Activated CD8-positive, alpha-beta memory T cell treated with anti-CD3 and anti-CD28 coated beads, Interleukin-2, amount 50 U/mL, for 24 hours (primary cell): ENCODE data around the gene IL17RE.
"Not testable (repeated sequence)": the region's sequence is repeated elsewhere in the genome, so short reads cannot be mapped to it uniquely, and the experiment has no call there.

ENCODE experiments used
- DNase-seq: peaks from one replicate; pipeline ENCODE4 v3.0.0-alpha.2; 2020; ENCODE audit errors: extremely low read depth

The IL17RE gene

GRCh38 chr3:9879830-9880549 is 22.7 kb upstream of the IL17RE start, which contains the start of gene CIDEC:
Gene CIDEC, minus strand, starts transcription at chr3:9880253. Its CDS starts 1,767 bp downstream, at chr3:9878486.
- no peak for DNase-seq

- DNase-seq = no peak
Measured at GRCh38 chr3:9881441-9881840, 21.2 kb upstream of the IL17RE start.

- DNase-seq = no peak
Measured at GRCh38 chr3:9883706-9884554, 18.7 kb upstream of the IL17RE start.

GRCh38 chr3:9884555-9885165 is 18.0 kb upstream of the IL17RE start:
- no peak for DNase-seq

GRCh38 chr3:9886328-9886727 is 16.3 kb upstream of the IL17RE start:
- DNase-seq = no peak

GRCh38 chr3:9887480-9887879 is 15.2 kb upstream of the IL17RE start:
- DNase-seq = no peak

GRCh38 chr3:9888540-9888939 is 14.1 kb upstream of the IL17RE start:
- DNase-seq = no peak

- no peak for DNase-seq
Measured at GRCh38 chr3:9889405-9889804, 13.2 kb upstream of the IL17RE start.

- DNase-seq = peak; percentile 79
Measured at GRCh38 chr3:9890249-9891071, 12.2 kb upstream of the IL17RE start, which contains the start of gene JAGN1. Gene JAGN1, plus strand, starts transcription at chr3:9890610. Its CDS starts 113 bp downstream, at chr3:9890723.

GRCh38 chr3:9891072-9891622 is 11.5 kb upstream of the IL17RE start:
- no peak for DNase-seq

GRCh38 chr3:9893739-9894138 is 8.9 kb upstream of the IL17RE start:
- DNase-seq = no peak

- DNase-seq = not testable (repeated sequence)
Measured at GRCh38 chr3:9895715-9896114, 6.9 kb upstream of the IL17RE start.

- not testable (repeated sequence) for DNase-seq
Measured at GRCh38 chr3:9896755-9897407, 5.8 kb upstream of the IL17RE start.

- no peak for DNase-seq
Measured at GRCh38 chr3:9897408-9898372, 5.0 kb upstream of the IL17RE start.

- no peak for DNase-seq
Measured at GRCh38 chr3:9898467-9899241, 4.0 kb upstream of the IL17RE start.

GRCh38 chr3:9899289-9899791 is 3.3 kb upstream of the IL17RE start:
- no peak for DNase-seq

- not testable (repeated sequence) for DNase-seq
Measured at GRCh38 chr3:9900965-9901415, 1.7 kb upstream of the IL17RE start.

GRCh38 chr3:9901967-9902366 is 681 bp upstream of the IL17RE start:
- no peak for DNase-seq
